Vagina (tissue), 2 donors: Measurements from ENCODE around the gene PCGF2. TPM values are rescaled to one million over a fixed set of nuclear protein-coding genes. Genes with fewer than 3 reads are reported as not detected.
"Not testable (repeated sequence)": the region's sequence is repeated elsewhere in the genome, so short reads cannot be mapped to it uniquely, and the experiment has no call there.

Experiments used
- DNase-seq, 2 donors: peaks; one replicate each; pipeline ENCODE4 v3.0.0-alpha.2; 2017; ENCODE audit errors: extremely low spot score in 2 of 2
- H3K27ac ChIP-seq: fragments of 200-600 bp; sonication (generic); one replicate; pipeline ENCODE4 v1.5.1; 2019
- H3K27me3 ChIP-seq: fragments of 200-600 bp; sonication (generic); one replicate; pipeline ENCODE4 v1.5.1; 2019
- H3K36me3 ChIP-seq, 2 donors: fragments of 200-600 bp; sonication (generic); one replicate each; pipeline ENCODE4 v1.5.1; 2017 to 2019
- H3K4me1 ChIP-seq: fragments of 200-600 bp; sonication (generic); one replicate; pipeline ENCODE4 v1.5.1; 2019
- H3K4me3 ChIP-seq, 2 donors: fragments of 200-600 bp; sonication (generic); 1 replicate in 1 of 2; 2 replicates in 1 of 2; pipeline ENCODE4 v1.5.1; 2016 to 2019
- H3K9me3 ChIP-seq: fragments of 200-600 bp; sonication (generic); one replicate; pipeline ENCODE4 v1.5.1; 2019
- POLR2A ChIP-seq, 2 donors: fragments of 450-650 bp; IDR thresholded peaks; one replicate each; pipeline ENCODE4 v1.6.1; 2017; ENCODE audit warnings: antibody characterized with exemption in 2 of 2, mild to moderate bottlenecking in 2 of 2, moderate library complexity in 2 of 2
- POLR2AphosphoS5 ChIP-seq, 2 donors: sonication (generic); formaldehyde crosslinking; IDR thresholded peaks; one replicate each; pipeline ENCODE4 v1.9.0; 2017; ENCODE audit warnings: antibody characterized with exemption in 2 of 2, mild to moderate bottlenecking in 2 of 2, low read depth in 1 of 2; ENCODE audit not compliant: insufficient read depth in 1 of 2
- intact Hi-C: fragments of 100-400 bp; cut with DNase I; formaldehyde crosslinking; loops from one replicate; pipeline ENCODE4 v1.15.1; 2023
- total RNA-seq: library from RNA; depleted of rRNA; stranded (reverse); fragments of >200 nt; gene quantifications from one replicate; pipeline ENCODE4 v1.2.3, GENCODE V29; 2016
- TF ChIP-seq, protein P1 (sequence below), 3 experiments: fragments of 450-650 bp in 2 of 3; fragments of 200-600 bp in 1 of 3; sonication (generic) in 1 of 3; IDR thresholded peaks; one replicate each; pipeline ENCODE4 v1.5.1; 2017 to 2019; ENCODE audit warnings: antibody characterized with exemption in 3 of 3, mild to moderate bottlenecking in 2 of 3, moderate library complexity in 2 of 3

The PCGF2 gene
- total RNA-seq, 1 donor from 2014 or later = 25.8 TPM

DNA sequence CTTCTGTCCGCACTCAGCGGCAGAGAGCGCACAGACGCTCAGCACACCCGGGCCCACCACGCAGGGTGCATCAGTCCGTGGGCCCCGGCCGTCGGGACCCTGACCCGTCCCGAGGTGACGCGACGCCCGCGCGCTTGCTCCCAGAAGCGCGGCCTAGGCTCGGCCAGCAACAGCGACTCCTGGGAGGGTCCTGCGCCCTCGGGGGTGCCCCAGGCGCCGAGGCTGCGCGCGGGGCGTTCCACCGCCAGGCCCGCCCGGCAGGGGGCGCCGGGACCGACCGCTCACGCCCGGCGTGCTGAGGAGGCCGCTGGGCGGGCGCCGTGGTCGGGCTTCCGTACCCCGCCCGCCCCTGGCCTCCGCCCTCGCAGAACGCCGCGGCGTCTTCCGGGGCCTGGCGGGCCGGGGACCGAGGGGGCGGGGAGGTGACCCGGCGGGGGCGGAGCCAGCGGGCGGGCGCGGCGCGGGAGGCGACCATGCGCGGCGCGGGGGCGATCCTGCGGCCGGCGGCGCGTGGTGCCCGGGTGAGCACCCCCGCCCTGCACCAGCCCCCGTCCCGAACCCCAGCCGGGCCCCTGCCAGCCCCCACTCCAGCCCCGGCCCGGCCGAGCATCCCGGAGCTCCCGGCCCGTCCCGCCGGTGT lies 18.1 kb downstream of the PCGF2 start, which contains the start of gene CISD3:
CISD3 (plus strand) TSS at position 456 of the 640 bp plus-strand sequence; CDS start at position 474, 18 bp downstream.
- no peak for DNase-seq
- TF ChIP-seq, protein P1, sequence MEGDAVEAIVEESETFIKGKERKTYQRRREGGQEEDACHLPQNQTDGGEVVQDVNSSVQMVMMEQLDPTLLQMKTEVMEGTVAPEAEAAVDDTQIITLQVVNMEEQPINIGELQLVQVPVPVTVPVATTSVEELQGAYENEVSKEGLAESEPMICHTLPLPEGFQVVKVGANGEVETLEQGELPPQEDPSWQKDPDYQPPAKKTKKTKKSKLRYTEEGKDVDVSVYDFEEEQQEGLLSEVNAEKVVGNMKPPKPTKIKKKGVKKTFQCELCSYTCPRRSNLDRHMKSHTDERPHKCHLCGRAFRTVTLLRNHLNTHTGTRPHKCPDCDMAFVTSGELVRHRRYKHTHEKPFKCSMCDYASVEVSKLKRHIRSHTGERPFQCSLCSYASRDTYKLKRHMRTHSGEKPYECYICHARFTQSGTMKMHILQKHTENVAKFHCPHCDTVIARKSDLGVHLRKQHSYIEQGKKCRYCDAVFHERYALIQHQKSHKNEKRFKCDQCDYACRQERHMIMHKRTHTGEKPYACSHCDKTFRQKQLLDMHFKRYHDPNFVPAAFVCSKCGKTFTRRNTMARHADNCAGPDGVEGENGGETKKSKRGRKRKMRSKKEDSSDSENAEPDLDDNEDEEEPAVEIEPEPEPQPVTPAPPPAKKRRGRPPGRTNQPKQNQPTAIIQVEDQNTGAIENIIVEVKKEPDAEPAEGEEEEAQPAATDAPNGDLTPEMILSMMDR (IDR thresholded peaks at IDR 0.05) = peak; percentile 68 to 82 (median 71)
- no peak for TF ChIP-seq POLR2A (IDR thresholded peaks at IDR 0.05)
- Histone ChIP-seq H3K9me3 (no peaks in the 10 kb centered on the region), H3K27ac (peak within 1 kb of the TSS; percentile 85), H3K4me1 (peaks cover 45% of the 10 kb centered on the region), H3K27me3 (no peaks in the 10 kb centered on the region), H3K4me3 (peak within 1 kb of the TSS; percentile 73 to 92), H3K36me3 (peaks cover 0 to 2% of the 10 kb centered on the region in 2 donors)
- intact Hi-C loops = loop anchor here (2.0 to 5.0 kb wide), 2 partner anchors 19 to 38 kb away; partner anchors contain the start of gene PCGF2

DNA sequence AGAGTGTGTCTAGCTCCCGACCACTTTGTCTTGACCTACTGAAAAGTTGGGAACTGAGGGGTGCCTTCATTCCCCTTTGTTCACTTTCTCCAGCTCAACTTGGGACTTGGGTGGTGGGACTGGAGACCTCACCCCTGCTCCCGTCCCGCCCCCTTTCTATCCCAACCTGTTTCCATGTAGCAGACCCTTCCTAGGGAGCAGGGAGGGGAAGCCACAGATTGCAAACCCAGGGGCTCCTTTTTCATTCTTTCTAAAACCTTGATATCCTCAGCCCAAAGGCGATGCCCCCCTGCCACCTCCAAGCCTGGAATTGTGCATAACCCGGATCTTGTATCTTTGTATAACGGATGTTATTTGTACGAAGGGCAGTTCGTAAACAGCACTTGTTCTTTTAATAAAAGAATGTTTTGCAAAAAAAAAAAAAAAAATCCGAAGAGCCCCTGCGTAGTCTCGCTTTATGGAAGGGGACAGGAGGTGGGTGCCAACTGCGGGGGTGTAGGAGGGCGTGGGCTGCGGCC lies 18.7 kb downstream of the PCGF2 start:
- H3K4me3 ChIP-seq = peak overlapping the region; percentile 73 to 92
- H3K4me1 ChIP-seq = peaks cover 46% of the 10 kb centered on the region
- TF ChIP-seq POLR2A (IDR thresholded peaks at IDR 0.05) = no peak
- TF ChIP-seq, protein P1 (IDR thresholded peaks at IDR 0.05) = no peak
- H3K27ac ChIP-seq = peak overlapping the region; percentile 85
- no peak for DNase-seq
- H3K9me3 ChIP-seq = no peaks in the 10 kb centered on the region
- H3K27me3 ChIP-seq = no peaks in the 10 kb centered on the region
- peaks cover 0 to 8% of the 10 kb centered on the region in 2 donors for H3K36me3 ChIP-seq
- intact Hi-C loops = no loop called here

DNA sequence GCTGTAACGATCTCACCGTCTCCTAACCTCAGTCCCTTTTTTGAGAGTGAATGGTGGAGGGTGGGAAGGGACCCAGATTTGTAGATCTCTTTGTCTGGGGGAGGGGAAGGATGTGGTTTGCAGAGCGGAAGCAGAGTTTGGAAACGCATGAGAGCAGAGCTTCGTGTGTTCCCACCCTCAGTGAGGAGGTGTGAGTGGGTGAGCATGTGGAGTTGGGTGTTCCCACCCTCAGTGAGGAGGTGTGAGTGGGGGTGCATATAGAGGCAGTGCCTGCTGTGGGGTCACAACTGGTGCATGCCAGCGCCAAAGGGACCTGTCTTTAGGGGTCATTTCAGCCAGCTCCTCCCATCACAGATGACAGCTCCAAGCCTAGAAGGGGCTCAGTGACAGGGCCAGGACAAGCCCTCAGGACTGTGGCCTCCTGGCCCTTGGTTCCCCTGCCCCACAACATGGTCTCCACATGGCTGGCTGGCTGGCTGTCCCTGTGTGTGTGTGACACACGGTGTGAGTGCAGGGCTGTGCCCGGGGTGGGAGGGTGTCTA lies 19.8 kb downstream of the PCGF2 start:
- Histone ChIP-seq H3K9me3 (no peaks in the 10 kb centered on the region), H3K4me1 (peaks cover 42% of the 10 kb centered on the region), H3K27me3 (no peaks in the 10 kb centered on the region), H3K36me3 (peaks cover 0 to 12% of the 10 kb centered on the region in 2 donors), H3K27ac (no peak overlapping the region), H3K4me3 (no peak overlapping the region)
- TF ChIP-seq POLR2A (IDR thresholded peaks at IDR 0.05) (no peak), POLR2AphosphoS5 (IDR thresholded peaks at IDR 0.05; ENCODE audit: insufficient read depth in 1 of 2, low read depth in 1 of 2) (peak in 1 of 2 donors; percentile 11)
- TF ChIP-seq, protein P1 (IDR thresholded peaks at IDR 0.05) = no peak
- no peak for DNase-seq
- intact Hi-C loops = no loop called here

DNA sequence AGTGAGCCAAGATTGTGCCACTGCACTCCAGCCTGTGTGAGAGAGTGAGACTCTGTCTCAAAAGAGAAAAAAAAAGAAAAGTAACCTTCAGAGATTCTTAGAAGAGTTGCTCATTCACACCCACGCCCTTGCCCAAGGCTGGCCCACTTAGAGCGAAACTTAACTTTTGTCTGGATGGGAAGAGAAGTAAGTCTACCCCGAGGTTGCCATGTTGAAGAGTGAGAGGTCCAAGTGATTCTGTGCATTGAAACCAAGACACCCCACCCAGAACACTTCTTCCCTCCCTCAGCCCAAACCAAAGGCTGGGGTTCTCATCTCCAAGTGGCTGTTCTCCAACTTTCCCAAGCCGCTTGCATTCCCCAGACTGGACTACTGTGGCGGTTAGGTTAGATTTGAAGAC lies 20.4 kb downstream of the PCGF2 start:
- H3K27ac ChIP-seq = no peak overlapping the region
- intact Hi-C loops = no loop called here
- no peak for DNase-seq
- peaks cover 0 to 12% of the 10 kb centered on the region in 2 donors for H3K36me3 ChIP-seq
- peaks cover 42% of the 10 kb centered on the region for H3K4me1 ChIP-seq
- H3K27me3 ChIP-seq = no peaks in the 10 kb centered on the region
- TF ChIP-seq, protein P1 (IDR thresholded peaks at IDR 0.05) = no peak
- TF ChIP-seq POLR2A (IDR thresholded peaks at IDR 0.05) = no peak
- no peak for TF ChIP-seq POLR2AphosphoS5 (IDR thresholded peaks at IDR 0.05; ENCODE audit: insufficient read depth in 1 of 2, low read depth in 1 of 2)
- H3K4me3 ChIP-seq = no peak overlapping the region
- no peaks in the 10 kb centered on the region for H3K9me3 ChIP-seq

DNA sequence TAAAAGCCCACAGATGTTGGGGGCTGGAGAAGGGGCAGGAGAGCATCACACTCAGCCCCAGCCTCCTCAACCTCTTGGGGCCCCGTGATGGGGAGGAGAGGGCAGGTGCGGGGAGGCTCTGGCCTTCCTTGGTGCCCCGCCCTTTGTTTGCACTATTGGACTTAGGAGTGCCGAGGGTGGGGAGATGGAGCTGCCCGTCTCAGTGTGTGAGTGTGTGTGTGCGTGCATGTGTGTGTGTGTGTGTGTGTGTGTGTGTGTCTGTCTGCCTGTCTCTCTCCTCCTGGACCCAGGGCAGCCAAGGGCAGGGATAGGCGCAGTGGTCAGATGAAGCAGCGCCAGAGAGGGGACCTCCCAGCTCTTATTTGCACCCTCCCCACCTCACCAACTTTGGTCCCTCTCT lies 22.0 kb downstream of the PCGF2 start:
- H3K9me3 ChIP-seq, H3K4me3 ChIP-seq, H3K27me3 ChIP-seq, intact Hi-C loops, H3K27ac ChIP-seq, DNase-seq: not testable (repeated sequence)
- Histone ChIP-seq H3K4me1 (peaks cover 28% of the 10 kb centered on the region), H3K36me3 (peaks cover 0 to 23% of the 10 kb centered on the region in 2 donors)
